ENCODE results near the gene PPFIA3.
"Not testable (repeated sequence)": the region's sequence is repeated elsewhere in the genome, so short reads cannot be mapped to it uniquely, and the experiment has no call there.

The PPFIA3 gene

DNA sequence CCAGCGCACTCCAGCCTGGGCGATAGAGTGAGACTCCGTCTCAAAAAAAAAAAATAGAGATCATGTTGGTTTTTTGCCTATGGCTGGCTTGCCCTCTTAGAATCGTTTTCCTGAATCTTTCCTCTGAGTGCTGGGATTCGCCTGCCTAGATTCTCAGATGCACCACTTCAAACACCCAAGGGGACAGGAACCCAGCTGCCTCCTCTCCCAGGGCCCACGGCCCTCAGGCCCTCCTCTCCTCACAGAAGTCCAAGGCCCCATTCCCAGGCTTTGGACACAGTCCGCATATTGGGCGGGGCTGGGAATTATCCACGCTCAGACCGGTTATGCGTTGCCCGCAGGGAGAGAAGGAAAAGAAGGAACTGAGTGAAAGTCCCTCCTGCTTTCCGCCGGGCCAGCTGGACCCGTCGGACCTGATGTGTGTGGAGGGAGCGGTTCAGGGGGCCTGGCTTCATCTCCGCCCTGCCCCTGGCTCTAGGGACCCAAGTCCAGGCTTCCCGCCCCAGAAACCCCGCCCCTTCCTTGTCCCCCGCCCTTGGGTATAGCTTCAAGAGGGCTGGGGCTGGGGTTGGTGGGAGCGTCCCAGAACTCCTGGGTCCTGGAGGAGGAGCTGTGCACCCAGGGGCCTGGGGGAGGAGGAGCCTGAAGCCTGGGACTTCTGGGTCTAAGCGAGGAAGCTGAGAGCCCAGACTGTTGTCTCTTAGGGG is 5.8 kb downstream of the PPFIA3 start:
- no peak for DNase-seq

DNA sequence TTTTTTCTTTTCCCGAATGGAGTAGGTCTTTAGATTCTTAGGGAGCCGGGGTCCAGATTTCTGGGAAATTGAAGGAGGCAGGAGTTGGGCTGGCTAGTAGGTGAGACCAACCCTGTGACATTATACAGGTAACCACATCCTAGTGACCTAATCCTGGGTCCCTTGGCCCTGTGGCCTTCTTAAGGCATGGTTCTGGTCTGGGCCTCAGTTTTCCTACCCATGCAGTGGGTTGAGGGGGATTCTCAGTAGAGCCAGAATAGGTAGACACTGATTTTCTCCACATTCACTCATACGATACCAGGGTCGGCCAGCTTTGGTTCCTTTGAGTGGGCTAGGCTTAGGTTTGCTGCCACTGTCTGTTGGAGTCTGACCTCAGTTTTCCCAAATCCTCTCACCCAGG is 7.2 kb downstream of the PPFIA3 start:
- DNase-seq: no peak

DNA sequence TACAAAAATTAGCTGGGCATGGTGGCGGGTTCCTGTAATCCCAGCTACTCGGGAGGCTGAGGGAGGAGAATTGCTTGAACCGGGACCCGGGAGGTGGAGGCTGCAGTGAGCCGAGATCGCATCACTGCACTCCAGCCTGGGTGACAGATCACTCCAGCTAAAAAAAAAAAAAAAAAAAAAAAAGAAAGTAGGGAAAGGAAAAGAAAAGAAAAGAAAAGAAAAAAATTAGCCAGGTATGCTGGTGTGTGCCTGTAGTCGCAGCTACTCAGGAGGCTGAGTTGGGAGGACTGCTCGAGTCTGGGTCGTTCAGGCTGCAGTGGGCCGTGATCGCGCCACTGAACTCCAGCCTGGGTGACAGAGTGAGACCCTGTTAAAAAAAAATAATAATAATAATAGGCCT is 7.9 kb downstream of the PPFIA3 start:
- not testable (repeated sequence) for DNase-seq

DNA sequence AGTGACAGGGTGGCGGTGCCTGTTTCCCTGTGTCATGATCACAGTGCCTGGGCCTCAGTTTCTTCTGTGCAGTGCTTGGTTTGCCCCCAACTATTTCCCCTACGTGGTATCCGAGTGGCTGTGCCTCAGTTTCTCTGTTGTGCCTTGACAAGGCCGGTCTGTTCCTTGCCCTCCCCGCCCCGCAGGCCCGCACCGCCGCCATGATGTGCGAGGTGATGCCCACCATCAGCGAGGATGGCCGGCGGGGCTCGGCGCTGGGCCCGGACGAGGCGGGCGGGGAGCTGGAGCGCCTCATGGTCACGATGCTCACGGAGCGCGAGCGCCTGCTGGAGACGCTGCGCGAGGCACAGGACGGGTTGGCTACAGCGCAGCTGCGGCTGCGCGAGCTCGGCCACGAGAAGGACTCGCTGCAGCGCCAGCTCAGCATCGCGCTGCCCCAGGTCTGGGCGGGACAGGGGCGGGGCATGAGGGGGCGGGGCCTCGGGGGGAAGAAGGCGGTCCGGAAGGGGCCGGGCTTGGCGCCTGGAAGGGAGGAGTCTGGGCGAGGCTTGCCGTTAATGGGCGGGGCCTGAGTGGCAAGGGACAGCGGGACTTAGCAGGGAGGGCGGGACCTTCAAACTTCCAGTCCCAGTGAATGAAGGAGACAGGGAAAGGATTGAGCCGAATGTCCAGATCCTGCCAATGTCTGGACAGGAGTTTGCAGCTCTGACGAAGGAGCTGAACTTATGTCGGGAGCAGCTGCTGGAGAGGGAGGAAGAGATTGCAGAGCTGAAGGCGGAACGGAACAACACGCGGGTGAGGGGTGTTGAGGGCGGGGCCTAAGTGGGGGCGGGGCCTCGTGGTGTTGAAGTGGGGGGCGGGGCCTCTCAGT is 8.6 kb downstream of the PPFIA3 start:
- DNase-seq: peak; percentile 96

DNA sequence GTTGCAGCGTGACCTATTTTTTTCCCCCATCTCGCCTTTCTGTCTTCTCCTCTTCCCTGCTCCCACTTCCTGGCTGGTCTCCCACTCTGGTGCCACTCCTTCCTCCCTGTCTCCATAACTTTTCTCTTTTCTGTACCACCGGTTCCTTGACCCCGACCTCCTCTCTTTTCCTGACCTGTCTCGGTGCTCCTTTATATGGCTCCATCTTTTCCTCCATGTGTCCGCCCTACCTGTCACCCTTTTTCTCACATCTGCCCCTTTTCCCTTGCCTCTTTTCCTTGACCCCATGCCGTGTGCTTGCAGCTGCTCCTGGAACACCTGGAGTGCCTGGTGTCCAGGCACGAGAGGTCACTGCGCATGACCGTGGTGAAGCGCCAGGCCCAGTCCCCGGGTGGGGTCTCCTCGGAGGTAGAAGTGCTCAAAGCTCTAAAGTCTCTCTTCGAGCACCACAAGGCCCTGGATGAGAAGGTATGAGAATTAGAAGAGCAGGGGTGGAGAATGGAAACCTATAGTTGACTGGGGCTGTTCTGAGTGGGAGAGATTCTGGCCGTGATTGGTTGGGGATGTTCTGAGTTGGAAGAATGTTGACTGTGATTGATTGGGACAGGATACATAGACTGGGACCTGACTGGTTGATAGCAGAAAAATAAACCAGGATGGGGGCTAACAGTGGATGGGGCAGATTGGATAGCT is 9.3 kb downstream of the PPFIA3 start:
- no peak for DNase-seq

DNA sequence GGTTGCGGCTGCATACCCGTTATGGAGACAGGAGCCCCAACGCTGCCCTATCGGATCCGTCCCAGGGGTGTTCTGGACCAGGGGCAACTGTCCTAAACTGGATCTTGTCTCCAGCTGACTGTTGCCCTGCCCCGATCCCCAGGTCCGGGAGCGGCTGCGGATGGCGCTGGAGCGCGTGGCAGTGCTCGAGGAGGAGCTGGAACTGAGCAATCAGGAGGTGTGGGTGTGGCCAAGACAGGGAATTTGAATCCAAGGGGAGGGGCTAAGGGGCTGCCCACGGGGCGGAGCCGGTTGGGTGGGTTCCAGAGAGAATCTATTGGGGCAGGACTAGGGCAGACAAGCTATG is 9.9 kb downstream of the PPFIA3 start:
- DNase-seq: no peak

DNA sequence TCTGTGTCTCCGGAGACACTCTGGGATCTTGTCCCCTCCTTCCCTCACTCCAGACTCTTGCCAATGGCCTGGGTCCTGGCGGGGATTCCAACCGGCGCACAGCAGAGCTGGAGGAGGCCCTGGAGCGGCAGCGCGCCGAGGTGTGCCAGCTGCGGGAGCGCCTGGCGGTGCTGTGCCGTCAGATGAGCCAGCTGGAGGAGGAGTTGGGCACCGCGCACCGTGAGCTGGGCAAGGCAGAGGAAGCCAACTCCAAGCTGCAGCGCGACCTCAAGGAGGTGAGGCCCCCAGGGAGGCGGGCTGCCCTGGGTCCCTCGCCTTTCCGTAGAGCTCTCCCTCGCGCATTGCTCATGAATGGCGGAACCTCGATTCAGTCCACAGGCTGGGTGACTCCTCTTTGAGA is 11.0 kb downstream of the PPFIA3 start:
- no peak for DNase-seq

DNA sequence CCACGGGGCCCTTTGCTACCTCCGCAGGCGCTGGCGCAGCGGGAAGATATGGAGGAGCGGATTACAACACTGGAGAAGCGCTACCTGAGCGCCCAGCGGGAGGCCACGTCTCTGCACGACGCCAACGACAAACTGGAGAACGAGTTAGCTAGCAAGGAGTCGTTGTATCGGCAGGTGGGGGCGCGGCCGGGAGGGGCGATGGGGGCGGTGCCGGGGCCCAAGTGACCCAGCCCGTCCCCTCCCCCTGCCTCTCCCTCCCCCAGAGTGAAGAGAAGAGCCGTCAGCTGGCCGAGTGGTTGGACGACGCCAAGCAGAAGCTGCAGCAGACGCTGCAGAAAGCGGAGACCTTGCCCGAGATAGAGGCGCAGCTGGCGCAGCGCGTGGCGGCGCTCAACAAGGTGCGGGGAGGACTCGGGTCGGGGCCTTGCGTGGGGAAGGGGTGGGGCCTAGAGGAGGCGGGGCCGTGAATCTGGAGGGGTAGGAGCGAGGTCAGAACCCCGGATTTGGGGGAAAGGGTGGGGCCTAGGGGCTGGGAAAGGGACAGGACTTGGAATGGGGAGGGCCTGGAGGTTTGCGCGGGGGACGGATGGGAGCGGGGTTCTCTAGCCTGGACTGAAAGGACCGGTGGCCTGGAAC is 13.7 kb downstream of the PPFIA3 start:
- peak; percentile 77 for DNase-seq

DNA sequence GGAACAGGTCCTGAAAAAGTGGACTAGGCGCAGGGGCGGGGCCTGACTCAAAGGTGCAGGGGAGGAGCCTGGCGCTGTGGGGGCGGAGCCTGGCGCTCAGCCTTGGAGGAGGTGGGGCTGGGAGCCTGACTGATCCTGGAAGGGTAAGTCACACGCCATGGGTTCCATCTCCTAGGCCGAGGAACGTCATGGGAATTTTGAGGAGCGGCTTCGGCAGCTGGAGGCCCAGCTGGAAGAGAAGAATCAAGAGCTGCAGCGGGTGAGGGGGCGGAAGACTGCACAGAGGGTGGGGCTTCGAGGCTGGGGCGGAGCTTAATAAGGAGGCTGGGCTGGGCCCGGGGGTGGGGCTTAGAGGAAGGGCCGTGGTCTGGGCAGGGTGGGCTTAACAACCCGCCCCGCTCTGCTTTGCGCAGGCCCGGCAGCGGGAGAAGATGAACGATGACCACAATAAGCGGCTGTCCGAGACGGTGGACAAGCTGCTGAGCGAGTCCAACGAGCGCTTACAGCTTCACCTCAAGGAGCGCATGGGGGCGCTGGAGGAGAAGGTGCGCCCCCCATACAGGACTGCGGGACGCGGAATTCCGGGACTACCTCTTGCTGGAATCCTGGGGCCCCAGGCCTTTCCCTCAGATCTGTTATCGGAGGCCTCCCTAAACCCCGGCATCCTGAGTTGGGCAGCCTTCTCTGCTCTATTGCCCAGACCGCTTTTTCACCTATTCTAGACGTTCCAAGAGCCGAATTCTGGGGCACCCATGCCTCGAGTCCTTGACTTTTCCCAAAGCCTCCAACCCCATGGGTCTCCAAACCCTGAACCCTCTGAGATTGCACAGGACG is 14.5 kb downstream of the PPFIA3 start:
- peak; percentile 84 for DNase-seq

DNA sequence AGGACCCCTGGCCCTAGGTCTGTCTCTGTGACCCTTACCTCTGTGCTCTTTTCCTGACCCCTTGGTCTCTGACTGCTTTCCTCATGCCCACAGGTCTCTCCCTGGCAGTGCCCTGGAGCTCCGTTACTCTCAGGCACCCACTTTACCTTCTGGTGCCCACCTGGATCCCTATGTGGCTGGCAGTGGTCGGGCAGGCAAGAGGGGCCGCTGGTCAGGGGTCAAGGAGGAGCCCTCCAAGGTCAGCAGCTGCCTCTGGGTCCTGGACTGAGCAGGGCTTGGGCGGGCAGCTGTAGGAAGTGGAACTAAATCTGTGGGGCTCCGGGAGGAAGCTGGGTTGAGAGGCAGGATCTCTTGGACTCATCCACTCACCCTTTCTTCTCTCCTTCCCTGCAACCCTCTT is 16.3 kb downstream of the PPFIA3 start:
- DNase-seq: no peak

DNA sequence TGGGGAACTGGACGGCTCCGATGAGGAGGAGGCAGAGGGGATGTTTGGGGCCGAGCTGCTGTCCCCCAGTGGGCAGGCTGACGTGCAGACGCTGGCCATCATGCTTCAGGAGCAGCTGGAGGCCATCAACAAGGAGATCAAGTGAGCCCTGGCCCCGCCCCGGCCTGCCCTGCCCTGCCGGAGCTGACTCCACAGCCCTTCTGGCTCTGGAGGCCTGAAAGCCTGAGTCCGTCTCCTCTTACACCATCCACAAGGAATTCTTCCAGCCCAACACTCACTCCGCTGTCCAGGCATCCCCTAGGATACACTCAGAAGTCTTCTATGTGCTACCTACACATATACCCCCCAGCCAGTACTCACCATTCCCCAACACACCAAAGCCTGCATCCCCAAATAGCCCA is 17.4 kb downstream of the PPFIA3 start:
- no peak for DNase-seq

DNA sequence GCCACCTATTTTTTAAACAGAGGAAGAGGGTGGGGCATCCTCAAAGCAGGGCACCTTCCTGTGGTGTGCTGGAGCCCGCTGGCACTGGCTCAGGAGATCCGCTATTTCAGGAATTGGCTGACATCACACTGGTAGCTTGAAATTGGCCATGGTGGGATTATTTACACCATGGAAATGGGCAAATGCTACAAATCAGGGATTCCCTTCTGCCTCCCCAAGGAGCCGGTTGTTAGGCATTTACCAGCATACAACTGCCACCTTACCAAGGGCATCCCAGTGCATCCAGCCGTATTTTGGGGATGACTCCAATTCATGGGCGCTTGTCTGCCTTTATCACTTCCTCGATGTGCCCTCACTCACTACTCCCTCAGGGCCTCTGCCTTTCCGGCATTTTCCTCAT is 21.6 kb downstream of the PPFIA3 start:
- no peak for DNase-seq

DNA sequence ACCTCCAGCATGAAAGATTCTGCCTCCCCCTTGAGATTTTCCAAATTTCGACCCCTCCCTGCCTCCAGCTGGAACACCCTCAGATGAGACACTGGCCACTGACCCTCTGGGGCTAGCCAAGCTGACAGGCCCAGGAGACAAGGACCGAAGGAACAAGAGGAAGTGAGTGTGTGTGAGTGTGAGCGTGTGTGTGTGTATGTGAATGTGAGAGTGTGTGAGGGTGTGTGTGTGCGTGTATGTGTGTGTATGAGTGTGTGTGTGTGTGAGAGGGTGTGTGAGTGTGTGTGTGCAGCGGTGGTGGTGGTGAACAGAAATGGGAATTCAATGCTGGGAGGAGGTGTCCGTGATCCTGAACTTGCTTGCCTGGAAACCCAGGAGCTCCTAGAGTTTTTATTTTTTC is 22.0 kb downstream of the PPFIA3 start:
- DNase-seq: no peak

DNA sequence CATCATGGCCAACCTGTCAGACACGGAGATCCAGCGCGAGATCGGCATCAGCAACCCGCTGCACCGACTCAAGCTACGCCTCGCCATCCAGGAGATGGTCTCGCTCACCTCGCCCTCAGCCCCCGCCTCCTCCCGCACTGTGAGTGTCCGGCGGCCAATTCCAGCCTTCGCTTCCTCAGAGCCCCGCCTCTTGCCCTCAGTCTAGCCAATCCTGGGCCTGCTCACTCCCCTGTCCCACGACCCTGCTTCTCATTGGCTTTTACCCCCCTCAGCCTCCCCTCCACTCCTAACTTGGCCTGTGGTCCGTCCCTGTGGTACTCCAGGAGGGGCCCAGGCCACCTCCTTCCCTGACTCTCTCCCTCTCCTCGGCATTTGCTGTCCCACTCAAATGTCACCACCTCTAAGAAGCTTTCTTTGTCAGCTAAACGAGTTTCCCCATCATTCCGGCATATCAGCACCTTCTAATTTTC is 23.6 kb downstream of the PPFIA3 start:
- DNase-seq: peak; percentile 84

DNA sequence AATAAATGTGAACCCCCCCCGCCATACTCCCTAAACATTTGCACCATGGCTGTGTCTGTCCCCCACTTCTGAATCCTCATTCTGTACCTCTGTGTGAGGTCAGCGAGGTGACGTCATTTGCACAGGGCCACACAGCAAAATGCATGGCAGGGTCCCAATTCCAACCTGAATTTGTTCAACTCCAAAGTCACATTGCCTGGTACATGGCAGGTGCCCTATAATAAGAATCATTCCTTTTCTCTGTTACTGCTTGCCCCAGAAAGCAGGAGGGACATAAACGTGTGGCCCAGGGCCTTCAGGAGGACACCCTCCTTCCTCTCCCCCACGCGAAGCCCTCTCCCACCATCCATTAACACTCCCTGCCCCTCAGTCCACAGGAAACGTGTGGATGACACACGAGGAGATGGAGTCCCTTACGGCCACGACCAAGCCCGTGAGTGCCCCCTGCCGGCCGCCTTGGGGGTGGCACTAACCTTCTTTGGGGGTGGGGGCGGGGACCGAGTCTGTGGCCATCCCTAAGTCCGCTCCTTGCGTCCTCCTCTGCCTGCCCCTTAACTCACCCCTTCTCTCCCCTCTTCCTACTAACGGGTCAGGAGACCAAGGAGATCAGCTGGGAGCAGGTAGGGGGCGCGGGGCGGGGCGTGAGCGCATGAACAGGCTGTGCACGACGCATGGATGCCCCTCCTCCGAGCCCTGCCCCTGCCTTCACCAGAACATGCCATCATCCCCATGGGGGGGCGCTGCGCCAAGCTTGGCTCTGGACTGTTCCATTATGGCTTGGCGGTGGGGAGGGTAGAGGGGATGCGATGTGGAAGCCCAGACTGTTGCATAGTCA is 26.4 kb downstream of the PPFIA3 start:
- DNase-seq: peak; percentile 93

DNA sequence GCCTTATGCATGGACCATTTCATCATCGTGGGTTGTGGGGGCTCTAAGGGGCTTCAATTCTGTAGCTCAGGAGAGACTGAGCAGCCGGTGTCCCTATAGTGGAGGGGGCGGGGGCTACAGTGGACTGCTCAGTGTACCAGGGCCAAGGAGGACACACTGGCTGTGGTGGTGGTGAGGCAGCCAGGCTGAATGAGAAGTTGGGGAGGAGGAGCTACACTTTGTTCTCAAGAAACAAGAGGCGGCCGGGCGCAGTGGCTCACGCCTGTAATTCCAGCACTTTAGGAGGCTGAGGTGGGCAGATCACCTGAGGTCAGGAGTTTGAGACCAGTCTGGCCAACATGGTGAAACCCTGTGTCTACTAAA is 27.0 kb downstream of the PPFIA3 start:
- DNase-seq: not testable (repeated sequence)

DNA sequence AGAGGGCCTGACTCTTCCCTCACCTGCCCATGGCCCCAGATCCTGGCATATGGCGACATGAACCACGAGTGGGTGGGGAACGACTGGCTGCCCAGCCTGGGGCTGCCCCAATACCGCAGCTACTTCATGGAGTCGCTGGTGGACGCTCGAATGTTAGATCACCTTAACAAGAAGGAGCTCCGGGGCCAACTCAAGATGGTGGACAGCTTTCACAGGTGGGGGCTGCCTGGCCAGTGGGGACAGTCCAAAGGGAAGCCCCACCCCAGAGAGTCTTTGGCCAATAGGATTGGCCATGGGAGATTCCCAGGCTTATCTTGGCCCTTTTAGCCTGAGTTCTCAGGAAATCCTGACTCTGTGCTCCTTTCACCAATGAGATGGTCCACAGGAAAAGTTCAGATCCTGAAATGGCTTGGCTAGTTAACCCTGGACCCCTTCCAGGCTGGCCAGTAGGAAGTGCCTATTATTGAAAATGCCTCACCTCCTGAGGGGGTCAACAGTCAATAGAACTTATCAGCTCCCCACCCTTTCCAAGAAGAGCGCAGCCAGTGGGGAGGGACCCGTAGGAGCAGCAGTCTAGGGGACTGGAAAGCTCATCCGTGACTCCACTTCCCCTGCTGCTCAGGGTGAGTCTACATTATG is 28.8 kb downstream of the PPFIA3 start:
- DNase-seq: no peak

DNA sequence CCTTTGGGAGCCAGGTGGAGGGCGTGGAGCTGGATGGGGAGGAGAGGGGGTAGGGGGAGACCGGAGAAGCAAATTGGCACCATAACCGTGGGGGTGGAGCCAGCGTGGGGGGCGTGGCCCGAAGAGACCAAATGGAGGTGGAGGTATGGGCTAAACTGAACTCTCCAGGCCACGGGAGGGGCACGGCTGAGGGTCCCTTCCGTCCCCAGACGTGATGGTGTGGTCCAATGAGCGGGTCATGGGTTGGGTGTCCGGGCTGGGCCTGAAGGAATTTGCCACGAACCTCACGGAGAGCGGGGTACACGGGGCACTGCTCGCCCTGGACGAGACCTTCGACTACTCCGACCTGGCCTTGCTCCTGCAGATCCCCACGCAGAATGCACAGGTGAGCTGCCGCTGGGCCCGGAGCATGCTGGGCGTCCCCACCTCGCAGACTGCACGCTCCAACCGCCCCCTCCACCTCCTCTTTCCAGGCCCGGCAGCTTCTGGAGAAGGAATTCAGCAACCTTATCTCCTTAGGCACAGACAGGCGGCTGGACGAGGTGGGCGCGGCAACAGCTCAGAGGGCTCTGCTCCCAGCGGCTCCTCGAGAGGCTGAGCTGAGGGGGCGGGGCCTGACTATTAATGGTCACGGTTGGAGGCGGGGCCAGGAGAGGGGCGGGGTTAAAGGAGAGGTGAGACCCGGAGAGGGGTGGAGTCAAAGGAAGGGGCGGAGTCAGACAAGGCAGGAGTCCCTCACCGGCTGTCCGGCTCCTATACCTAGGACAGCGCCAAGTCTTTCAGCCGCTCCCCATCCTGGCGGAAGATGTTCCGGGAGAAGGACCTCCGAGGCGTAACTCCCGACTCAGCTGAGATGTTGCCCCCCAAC is 29.7 kb downstream of the PPFIA3 start:
- DNase-seq: peak; percentile 91

DNA sequence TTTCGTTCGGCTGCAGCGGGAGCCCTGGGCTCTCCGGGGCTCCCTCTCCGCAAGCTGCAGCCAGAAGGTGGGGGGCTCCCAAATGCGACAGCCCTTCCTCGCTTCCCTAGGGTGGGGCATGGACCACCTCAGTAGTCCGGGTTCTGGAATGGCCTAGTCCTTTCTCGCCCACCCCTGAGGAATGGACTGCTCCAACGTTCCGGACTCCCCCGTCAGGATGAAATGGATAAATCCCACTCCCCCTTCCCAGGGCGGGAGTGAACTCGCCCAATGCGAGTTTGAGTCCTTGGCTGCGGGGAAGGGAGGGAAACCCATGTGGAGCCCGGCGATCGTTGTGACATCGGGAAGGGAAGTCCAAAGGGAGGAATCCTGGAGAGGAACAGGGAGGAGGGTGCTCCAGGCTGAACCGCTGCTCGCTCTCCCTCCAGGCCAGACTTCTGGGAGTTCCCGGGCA is 30.3 kb downstream of the PPFIA3 start:
- no peak for DNase-seq

Measured in activated effector memory CD4-positive, alpha-beta T cell treated with anti-CD3 and anti-CD28 coated beads, Interleukin-2, amount 50 U/mL, for 16 hours (primary cell).